ENCODE measurements around the gene ACER2.

Gene ACER2

DNA sequence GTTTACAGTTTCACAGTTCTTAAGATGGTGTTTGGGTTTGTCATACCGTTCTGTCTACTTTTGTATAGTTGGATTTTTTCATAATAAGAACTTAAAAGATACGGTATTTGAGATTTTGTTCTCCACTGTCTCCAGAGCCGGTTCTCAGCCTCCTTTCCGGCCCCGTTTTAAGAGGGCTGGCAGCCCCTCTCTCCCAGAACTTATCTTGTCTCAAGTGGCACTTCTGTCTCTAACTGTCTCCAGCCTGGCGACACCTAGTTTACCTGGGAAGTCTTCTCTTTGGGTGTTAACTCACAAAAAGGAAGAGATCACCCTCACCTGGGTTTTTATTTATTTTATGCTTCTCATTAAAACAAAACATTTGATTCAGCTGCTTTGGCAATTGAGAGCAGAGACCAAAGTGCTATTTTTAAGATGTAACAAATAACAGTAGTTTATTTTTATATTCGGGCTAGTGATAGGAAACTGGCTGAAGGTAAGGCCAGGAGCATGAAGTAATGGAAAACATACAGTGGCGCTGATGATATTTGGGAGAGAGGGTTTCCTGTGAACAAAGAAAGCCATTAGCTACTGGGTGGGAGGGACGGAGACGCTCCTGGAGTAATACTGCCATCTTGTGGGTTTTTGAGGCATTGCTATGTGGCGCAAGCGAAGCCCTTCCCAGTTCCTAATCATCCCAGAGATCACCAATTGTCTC lies 48.3 kb downstream of the ACER2 start:
- DNase-seq: peak; percentile 84

DNA sequence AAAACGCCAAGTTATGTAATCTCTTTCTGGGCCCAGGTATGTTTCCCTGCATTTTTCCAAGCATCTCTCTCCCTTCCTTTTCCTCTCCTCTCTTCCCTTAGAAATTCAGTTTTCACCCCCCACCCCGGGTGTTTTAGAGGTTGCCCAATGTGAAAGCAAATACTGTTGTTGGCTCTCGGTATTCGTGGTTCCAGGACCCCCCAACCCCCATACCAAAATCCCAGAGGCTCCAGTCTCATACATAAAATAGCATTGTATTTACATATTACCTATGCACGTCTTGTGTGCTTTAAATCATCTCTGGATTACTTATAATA lies 48.8 kb downstream of the ACER2 start:
- no peak for DNase-seq

DNA sequence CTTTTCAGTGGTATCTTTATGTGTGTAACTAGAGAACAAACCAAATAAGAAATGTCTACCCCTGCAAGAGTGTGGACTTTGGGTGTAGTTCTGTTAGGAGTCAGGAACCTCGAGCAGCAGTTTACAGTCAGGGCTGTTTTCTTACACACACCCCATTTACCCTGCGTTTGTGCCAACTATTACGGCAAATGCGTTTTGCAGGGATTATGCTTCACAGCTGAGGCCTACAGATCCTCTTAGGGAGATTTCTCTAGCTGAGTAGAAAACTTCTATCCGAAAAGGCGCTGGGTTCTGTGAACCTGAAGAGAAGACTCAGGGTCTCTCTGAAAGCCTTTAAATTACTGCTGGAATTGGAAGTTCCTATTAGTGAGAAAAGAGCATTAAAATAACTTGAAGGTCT lies 51.4 kb downstream of the ACER2 start:
- DNase-seq: no peak

DNA sequence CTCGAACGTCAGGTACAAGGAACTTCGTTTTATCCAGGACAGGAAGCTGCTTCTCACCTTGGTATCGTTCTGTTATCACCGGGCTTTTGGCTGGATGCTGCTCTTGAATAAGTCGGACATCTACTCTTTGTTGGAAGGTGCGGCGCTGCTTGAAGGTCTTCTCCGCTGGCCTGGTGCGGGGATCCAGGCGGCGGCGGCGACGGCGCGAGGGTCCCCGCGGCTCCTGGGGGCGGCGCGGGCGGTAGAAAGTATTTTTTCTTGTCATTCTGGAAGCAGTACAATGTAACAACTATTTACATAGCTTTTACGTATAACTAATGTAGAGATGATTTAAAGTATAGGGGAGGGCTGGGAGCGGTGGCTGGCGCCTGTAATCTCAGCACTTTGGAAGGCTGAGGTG lies 52.3 kb downstream of the ACER2 start:
- no peak for DNase-seq

DNA sequence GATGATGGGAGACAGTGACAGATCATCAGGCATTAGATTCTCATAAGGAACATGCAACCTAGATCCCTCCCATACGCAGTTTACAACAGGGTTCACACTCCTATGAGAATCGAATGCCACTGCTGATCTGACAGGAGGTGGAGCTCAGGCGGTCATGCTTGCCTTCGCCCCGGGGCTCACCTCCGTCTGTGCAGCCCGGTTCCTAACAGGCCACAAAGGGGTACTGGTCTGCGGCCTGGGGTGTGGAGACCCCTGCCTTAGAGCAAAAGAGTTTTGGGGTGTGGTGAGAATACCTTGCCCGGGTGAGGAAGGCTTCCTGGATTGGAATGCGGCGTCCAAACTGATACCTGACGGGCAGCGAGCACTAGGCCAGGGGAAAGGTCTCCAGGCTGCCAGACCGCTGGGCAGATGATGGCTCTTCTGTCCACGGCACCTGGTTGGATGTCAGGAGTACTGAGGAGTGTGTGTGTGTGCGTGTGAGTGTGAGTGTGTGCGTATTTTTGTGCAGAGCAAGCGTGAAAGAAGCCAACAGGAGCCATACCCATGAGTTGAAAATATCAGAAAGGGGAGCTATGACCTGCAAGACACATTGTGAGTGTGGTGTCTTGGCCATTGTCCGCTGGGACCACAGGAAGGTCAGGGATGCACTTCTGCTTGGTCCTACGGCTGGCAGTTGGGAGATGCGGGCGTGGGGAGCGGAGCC lies 55.4 kb downstream of the ACER2 start:
- DNase-seq: no peak

DNA sequence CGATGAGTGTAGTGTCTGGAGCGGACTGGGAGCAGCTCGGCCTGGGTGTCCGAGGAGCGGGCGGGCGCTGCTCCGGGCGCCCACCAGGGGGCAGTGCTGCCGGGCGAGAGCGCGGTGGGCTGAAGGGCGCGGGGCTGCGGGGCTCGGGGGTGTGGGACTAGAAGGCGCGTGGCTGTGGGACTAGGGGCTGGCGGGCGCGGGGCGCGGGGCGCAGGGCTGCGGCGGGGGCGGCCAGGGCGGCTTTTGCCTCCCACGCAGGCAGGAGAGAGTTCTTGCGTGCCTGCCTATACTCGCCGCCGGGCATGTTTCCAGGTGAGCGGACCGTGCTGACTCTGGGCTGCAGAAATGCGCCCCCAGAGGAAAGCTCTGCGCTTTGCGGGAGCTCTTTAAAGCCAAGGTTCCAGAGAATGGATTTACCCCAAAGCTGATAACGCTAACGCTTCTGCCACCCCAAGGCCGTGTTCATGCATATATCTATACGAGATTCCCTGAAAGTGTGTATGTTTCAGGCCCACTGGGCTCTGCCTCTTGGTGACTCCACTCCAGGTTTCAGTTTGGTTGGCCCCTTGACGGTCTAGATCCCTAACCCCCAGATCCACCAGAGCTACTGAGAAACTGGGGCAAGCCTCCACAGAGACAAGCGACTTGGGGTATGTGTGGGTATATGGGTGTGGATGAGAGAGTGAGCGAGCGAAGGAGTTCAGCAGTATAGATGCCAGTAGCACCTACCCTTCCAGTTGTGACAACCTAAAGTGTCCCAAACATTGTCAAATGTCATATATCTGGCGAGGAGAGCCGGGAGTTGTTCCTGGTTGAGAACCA lies 56.2 kb downstream of the ACER2 start:
- DNase-seq: peak; percentile 89

DNA sequence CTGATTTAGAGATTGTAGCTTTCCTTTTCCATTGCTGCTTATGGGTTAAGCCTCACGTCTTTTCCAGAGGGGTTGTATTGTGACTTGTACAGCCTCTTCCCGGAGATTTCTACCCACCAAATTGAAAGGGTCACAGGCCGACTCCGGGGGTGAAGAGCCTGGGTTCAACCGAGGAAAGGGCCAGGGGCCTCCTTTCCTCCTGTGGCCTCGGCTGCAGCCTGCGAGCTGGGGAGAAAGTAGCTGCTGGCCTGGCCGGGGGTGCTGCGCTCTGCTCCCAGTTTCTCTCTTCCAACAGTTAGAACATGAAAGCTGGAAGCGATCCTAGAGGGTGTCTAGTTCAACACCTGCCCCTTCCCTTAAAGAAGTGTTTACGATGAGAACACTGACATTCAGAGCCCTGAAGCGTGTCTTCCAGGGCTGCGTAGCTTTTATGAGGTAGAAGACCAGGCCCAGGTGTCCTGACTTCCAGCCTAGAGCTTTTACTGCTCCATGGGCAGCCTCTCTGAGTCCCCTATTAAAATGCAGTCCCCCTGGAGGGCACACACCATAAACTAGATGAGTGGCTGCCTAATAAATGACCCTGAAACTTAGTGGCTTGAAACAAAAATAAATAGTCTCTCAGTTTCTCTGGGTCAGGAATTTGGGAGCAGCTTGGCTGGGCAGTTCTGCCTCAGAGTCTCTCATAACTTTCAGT lies 56.9 kb downstream of the ACER2 start:
- DNase-seq: no peak

DNA sequence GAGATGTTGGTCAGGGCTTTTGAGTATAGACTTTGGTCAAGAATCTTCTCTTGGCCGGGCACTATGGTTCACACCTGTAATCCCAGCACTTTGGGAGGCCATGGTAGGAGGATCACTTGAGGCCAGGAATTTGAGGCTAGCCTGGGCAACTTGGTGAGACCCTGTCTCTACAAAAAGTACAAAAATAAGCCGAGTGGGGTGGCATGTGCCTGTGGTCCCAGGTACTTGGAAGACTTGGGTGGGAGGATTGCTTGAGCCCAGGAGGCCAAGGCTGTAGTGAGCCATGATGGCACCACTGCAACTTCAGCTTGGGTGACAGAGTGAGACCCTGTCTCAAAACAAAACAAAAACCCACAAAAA lies 57.5 kb downstream of the ACER2 start:
- DNase-seq: no peak

DNA sequence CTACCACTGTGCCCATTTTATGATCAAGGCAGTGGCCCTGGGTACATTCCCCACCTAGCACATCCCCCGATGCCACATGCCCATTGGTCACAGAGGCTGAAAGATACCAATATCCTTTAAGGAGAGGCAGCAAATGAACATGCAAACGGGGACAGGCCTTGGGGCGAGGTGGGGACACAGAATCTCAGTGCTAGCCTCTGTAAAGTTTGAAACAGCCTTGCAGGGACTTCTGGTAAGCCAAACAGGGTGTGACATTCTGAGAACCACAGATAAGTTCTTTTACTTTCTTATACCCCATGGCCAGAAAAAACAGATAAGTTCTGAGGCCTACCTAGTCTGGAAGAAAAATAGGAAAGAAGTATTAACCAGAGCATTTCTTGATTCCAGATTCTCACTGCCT lies 60.5 kb downstream of the ACER2 start:
- no peak for DNase-seq

DNA sequence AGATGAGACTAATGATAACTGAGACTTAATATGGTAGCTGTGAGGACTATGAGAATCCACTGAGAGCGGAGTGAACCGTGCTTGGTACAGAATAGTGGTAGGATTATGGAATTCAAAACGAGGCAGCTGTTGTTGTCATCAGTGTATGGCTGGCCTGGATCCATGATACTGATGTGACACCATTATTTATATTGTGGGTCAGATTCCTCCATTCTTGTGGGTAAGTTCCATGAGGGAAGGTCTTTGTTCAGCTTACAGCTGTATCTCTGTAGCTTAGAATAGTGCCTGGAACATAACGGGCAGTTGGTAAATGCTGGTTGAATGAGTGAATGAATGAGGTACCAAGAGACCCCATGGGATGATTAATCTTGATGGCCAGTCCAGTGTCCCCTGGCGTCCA lies 61.8 kb downstream of the ACER2 start:
- no peak for DNase-seq

DNA sequence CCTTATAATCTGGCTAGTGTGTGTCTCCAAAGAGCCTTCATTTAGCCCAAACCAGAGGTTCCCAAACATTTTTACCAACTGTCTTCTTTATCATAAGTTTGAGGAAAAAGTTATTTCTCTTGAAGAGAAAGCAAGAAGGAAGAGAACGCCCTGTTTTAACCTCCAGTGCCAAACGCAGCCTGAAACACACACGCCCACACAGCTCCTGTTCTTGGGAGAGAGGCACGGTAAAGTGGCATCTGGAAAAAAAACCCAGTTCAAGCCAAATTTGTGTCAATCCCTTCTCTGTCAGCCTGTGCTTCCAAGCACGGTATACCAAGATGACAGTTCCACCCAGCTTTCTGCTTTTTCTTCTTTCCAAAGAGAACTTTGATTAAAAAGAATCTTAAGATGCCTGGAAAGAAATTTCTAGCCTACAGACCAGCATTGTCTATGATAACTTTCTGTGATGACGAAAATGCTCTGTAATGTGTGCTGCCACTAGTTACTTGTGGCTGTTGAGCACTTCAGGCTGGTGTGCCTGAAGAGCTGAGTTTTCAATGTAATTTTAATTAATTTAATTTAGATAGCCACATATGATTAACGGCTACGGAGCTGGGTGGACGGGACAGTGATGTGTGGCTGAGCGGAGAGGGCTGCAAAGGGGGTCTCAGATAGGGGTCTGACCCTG lies 62.3 kb downstream of the ACER2 start:
- DNase-seq: no peak

DNA sequence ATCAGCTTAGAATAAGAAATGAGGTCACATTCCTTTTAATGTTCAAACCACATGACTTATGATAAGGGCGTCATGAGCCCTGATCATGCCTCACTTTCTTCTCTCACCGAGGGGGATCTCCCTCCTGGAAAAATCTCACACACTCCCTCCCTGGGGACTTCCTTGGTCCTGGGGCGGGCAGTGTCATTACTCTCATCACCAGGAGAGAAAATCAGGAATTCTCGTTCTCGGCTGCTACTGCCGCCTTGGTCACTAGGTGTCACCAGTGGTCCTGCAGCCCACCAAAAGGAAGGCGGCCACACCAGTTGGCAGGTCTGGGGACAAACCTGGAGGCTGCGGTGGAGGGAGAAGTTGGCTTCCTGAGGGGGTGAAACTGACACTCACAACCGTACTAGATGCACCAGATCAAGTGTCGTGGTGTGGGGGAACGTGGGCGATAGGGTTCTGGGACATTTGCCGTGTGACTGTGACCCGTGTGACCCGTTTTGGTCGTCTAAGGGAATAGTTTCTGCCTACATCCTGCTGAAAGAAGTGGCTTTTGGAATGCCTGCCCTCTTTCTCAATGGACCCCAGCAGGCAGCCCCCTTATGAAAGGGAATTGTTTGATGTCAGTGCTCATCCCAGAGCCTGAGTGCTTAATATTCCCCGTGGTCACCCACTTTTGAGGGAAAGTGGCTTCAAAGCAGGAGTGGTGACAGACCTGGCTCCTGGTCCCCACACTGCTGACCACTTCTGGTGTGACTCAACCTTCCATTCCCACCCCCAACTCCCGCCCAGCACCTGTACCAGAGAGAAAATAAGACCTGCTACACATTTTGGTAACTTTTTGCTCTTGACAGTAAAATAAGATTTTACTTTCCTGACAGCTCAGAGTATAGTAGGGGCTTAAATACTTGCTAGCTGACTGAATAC lies 63.2 kb downstream of the ACER2 start:
- DNase-seq: peak; percentile 88

DNA sequence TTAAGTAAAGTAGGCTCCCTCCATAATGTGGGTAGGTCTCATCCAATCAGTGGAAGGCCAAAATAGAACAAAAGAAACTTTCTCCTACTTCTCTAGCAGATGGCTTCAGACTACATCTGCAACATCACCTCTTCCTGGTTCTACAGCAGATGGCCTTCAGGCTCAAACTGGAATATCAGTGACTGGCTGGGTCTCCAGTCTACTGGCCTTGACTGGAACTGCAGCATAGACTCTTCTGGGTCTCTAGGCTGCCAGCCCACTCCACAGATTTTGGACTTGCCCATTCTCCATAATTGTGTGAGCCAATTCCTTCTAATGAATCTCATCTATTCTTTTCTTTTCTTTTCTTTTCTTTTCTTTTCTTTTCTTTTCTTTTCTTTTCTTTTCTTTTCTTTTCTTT lies 64.8 kb downstream of the ACER2 start:
- DNase-seq: no peak

DNA sequence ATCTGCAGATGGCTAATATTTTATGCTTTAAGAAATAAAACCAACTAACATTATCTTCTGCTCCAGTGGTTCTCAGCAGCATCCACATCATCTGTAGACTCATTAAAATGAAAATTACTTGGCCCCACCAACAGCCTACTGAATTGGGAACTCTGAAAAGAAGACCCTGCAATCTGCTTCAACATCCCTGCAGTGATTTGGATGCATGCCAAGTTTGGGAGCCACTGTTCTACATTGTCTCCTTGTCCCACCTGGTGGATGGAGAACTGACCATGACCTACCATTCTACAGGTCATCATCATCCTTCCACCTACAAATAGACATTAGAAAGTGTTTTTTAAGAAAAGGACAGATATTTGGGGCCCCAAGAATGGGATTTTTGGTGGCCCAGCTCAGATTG lies 71.1 kb downstream of the ACER2 start:
- DNase-seq: no peak

DNA sequence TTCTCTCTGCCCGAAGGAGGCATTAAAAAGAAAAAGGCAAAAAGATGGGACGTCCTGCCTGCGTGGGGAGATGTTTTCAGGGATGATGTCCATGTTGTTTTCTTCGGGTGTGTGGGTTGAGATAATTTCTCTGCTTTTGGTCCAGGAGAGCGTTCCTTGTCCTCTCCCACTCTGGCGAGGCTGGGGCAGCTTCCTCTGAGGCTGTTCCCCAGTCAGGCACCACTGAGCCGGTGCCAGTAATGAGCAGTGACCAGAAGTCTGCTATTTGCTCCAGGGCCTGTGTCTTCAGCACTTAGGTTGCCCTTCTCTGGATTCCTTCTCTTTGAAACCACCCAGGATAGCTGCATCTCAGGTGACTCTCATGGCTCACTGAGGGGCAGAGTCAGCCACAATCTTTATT lies 71.5 kb downstream of the ACER2 start:
- DNase-seq: no peak

DNA sequence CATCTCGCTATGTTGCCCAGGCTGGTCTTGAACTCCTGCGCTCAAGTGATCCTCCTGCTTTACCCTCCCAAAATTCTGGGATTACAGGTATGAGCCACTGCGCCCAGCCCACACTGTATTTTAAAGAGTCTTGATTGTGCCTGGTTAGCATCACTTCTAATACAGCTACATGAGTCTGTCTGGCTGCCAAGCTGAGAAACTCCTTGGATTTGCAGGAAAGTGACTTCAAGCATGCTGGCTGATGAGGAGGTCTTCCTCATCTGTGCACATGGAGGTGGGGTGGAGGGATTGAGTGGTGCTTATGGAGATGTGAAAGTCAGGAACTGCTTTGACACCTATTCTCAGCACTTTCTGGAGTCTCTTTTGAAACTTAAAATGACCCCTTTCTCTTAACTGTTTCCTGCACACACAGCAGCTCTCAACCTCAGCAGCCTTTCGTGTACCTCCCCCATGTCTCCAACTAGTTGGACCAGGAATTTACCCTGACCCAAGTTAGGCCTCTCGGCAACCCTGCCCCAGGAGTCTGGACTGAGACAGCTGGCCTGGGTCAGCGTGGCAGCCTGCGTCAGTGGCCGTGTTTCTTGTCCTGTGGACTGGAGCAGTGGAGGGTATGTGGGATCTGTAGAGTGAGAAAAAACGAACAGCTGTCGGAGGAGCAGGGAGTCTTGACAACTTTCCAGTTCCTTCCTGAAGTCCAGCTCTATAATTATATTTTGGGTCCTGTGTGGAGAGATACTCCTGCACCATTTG lies 72.5 kb downstream of the ACER2 start:
- DNase-seq: no peak

DNA sequence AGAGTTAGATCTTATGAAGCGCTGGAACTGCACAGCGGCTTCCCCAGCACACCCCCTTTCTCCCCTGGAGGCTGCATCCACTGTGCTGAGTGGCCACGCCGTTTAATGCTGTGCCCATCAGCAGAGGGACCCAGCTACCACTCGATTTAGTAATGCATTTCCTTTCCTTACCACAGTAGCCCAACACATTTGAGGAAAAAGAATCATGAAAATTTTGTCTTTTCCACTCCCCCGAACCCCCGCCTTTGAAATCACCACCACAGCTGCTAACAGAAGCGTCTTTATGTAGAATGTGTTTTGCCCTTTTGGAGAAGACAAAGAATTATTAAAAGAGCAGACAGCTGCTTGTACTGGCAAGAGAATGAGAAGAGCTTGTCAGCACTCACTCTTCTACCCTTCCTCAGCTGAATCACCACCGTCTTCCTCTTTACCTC lies 73.2 kb downstream of the ACER2 start:
- DNase-seq: no peak

DNA sequence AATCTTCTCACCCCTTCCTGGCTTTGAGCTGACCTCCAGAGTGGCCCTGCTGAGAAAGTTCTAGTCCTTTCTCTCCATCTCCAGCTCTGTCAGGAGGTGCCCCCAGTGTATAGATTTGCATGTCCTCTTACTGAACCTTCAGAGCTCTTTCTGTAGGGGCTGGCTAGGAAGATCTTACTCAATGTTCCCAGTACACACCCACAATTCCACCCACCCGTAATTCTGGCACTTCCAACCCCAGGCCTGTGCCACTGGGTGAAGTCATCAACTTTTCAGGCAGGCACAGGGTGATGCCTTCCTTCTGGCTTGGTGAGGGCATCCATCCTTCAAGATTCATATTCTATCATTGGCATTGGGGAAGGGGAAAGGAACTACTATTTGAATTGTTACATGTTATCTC lies 75.9 kb downstream of the ACER2 start:
- DNase-seq: peak; percentile 29

DNA sequence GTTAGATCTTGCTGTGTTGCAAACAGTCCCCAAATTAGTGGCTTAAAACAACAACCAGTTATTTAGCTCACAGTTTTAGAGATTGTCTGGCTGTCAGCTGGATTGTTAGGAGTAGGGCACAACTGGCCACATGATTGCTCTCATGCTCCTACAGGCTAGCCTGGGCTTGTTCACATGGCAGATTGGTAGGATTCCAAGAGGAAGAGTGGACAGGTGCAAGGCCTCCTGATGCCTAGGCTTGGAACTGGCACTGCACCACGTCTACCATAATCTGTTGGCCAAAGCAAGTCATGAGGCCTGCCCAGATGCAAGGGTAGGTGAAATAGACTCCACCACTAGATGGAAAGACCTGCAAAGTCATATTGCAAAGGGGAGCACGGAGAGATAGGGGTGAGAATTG lies 76.4 kb downstream of the ACER2 start:
- DNase-seq: peak; percentile 29

DNA sequence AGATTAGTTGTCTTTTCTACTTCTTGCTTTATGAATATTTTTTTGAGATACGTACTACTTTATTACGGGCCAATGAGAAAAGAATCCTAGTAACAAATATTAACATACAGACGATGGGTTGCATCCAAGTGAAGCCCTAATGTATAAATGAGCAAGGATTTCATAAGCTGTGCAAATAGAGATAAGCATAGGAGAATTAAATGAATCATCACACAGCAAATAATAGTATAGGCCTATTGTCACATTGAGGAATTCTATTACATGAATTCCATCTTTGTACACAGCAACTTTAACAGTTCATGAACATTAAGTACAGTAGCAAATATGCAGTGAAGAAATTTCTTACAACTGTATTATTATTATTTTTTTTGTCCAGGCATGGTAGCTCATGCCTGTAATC lies 78.0 kb downstream of the ACER2 start:
- no peak for DNase-seq

DNA sequence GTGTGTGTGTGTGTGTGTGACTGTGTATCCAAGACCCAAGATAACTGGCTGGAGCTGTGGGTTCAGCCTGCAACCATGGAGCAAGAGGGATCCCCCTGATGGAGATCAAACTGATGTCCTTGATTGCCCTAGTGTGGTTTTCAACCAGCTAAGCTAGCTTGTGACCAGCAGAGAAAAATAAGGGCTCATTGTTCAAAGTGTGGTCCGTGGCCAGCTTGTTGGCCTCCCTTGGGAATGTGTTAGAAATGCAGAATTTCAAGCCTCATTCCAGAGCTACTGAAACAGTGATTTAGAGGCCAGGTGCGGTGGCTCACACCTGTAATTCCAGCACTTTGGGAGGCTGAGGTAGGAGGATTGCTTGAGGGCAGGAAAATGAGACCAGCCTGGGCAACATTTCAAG lies 79.9 kb downstream of the ACER2 start:
- DNase-seq: no peak

Data from islet precursor cell (in vitro differentiated cells).